Neuron (in vitro differentiated cells): Measurements from ENCODE around the gene EPC2.

Source experiments
- H2AFZ ChIP-seq: one replicate; pipeline ENCODE4 v1.6.1; 2013; ENCODE audit warnings: low read depth, mild to moderate bottlenecking, inconsistent platforms, low read length, moderate library complexity
- H3K27me3 ChIP-seq: one replicate; pipeline ENCODE4 v1.6.1; 2013; ENCODE audit warnings: low read length; ENCODE audit not compliant: insufficient read depth
- H3K36me3 ChIP-seq: one replicate; pipeline ENCODE4 v1.6.1; 2013; ENCODE audit warnings: low read length; ENCODE audit not compliant: insufficient read depth
- H3K4me1 ChIP-seq: one replicate; pipeline ENCODE4 v1.6.1; 2013; ENCODE audit warnings: low read length; ENCODE audit not compliant: insufficient read depth
- H3K4me3 ChIP-seq: 2 replicates; pipeline ENCODE4 v1.5.1; 2013; ENCODE audit warnings: mild to moderate bottlenecking, low read length, moderate library complexity
- H3K9me3 ChIP-seq: one replicate; pipeline ENCODE4 v1.6.1; 2013; ENCODE audit warnings: low read length

EPC2 gene

GRCh38 chr2:148730085-148730484 is 85.5 kb downstream of the EPC2 start:
- Histone ChIP-seq H3K9me3 (peaks cover 9% of the 10 kb centered on the region), H3K36me3 (peaks cover 4% of the 10 kb centered on the region), H3K4me1 (no peaks in the 10 kb centered on the region), H3K4me3 (no peak overlapping the region), H3K27me3 (no peaks in the 10 kb centered on the region), H2AFZ (no peak overlapping the region)

- Histone ChIP-seq H3K36me3 (peaks cover 2% of the 10 kb centered on the region), H3K4me1 (no peaks in the 10 kb centered on the region), H3K4me3 (no peak overlapping the region), H3K9me3 (peaks cover 2% of the 10 kb centered on the region), H3K27me3 (no peaks in the 10 kb centered on the region), H2AFZ (no peak overlapping the region)
Measured at GRCh38 chr2:148737742-148738141, 93.2 kb downstream of the EPC2 start.

GRCh38 chr2:148739454-148740105 is 95.0 kb downstream of the EPC2 start:
- Histone ChIP-seq H3K4me3 (no peak overlapping the region), H3K4me1 (no peaks in the 10 kb centered on the region), H3K9me3 (no peaks in the 10 kb centered on the region), H2AFZ (no peak overlapping the region), H3K36me3 (peaks cover 4% of the 10 kb centered on the region), H3K27me3 (no peaks in the 10 kb centered on the region)

GRCh38 chr2:148742373-148742772 is 97.8 kb downstream of the EPC2 start:
- H3K4me1 ChIP-seq, result no peaks in the 10 kb centered on the region
- no peaks in the 10 kb centered on the region for H3K9me3 ChIP-seq
- H2AFZ ChIP-seq, result no peak overlapping the region
- H3K27me3 ChIP-seq, result no peaks in the 10 kb centered on the region
- H3K36me3 ChIP-seq, result peaks cover 8% of the 10 kb centered on the region
- H3K4me3 ChIP-seq, result no peak overlapping the region

GRCh38 chr2:148745151-148745851 is 100.8 kb downstream of the EPC2 start:
- Histone ChIP-seq H3K36me3 (peaks cover 6% of the 10 kb centered on the region), H3K4me1 (no peaks in the 10 kb centered on the region), H3K4me3 (no peak overlapping the region), H2AFZ (no peak overlapping the region), H3K9me3 (no peaks in the 10 kb centered on the region), H3K27me3 (no peaks in the 10 kb centered on the region)

- H3K4me1 ChIP-seq, result no peaks in the 10 kb centered on the region
- no peaks in the 10 kb centered on the region for H3K27me3 ChIP-seq
- no peak overlapping the region for H3K4me3 ChIP-seq
Measured at GRCh38 chr2:148746973-148747372, 102.4 kb downstream of the EPC2 start.

GRCh38 chr2:148751907-148752306 is 107.4 kb downstream of the EPC2 start:
- Histone ChIP-seq H3K9me3 (no peaks in the 10 kb centered on the region), H3K27me3 (no peaks in the 10 kb centered on the region), H3K4me3 (no peak overlapping the region), H3K4me1 (no peaks in the 10 kb centered on the region), H3K36me3 (peaks cover 37% of the 10 kb centered on the region), H2AFZ (no peak overlapping the region)

More at GRCh38 chr2:148746973-148747372, 102.4 kb downstream of the EPC2 start:
- Histone ChIP-seq H2AFZ (no peak overlapping the region), H3K36me3 (peaks cover 9% of the 10 kb centered on the region), H3K9me3 (no peaks in the 10 kb centered on the region)

GRCh38 chr2:148752977-148753376 is 108.4 kb downstream of the EPC2 start:
- no peaks in the 10 kb centered on the region for H3K9me3 ChIP-seq

GRCh38 chr2:148754864-148755263 is 110.3 kb downstream of the EPC2 start:
- H3K27me3 ChIP-seq, result no peaks in the 10 kb centered on the region
- H2AFZ ChIP-seq, result no peak overlapping the region
- no peak overlapping the region for H3K4me3 ChIP-seq
- H3K4me1 ChIP-seq, result no peaks in the 10 kb centered on the region
- no peaks in the 10 kb centered on the region for H3K9me3 ChIP-seq
- peaks cover 35% of the 10 kb centered on the region for H3K36me3 ChIP-seq

More at GRCh38 chr2:148752977-148753376, 108.4 kb downstream of the EPC2 start:
- H2AFZ ChIP-seq, result no peak overlapping the region
- no peaks in the 10 kb centered on the region for H3K4me1 ChIP-seq
- no peak overlapping the region for H3K4me3 ChIP-seq
- peaks cover 35% of the 10 kb centered on the region for H3K36me3 ChIP-seq
- H3K27me3 ChIP-seq, result no peaks in the 10 kb centered on the region

- Histone ChIP-seq H2AFZ (no peak overlapping the region), H3K4me3 (no peak overlapping the region), H3K4me1 (no peaks in the 10 kb centered on the region), H3K9me3 (no peaks in the 10 kb centered on the region), H3K27me3 (no peaks in the 10 kb centered on the region), H3K36me3 (peaks cover 41% of the 10 kb centered on the region)
Measured at GRCh38 chr2:148756292-148756975, 111.9 kb downstream of the EPC2 start.

- Histone ChIP-seq H3K27me3 (no peaks in the 10 kb centered on the region), H3K4me3 (no peak overlapping the region), H3K36me3 (peaks cover 52% of the 10 kb centered on the region), H3K4me1 (no peaks in the 10 kb centered on the region), H2AFZ (no peak overlapping the region), H3K9me3 (no peaks in the 10 kb centered on the region)
Measured at GRCh38 chr2:148764815-148765214, 120.3 kb downstream of the EPC2 start.

- Histone ChIP-seq H2AFZ (no peak overlapping the region), H3K9me3 (no peaks in the 10 kb centered on the region), H3K4me1 (no peaks in the 10 kb centered on the region), H3K4me3 (no peak overlapping the region), H3K36me3 (peaks cover 61% of the 10 kb centered on the region), H3K27me3 (no peaks in the 10 kb centered on the region)
Measured at GRCh38 chr2:148770047-148770446, 125.5 kb downstream of the EPC2 start.

GRCh38 chr2:148781544-148781943 is 137.0 kb downstream of the EPC2 start:
- no peak overlapping the region for H3K4me3 ChIP-seq
- H3K27me3 ChIP-seq, result no peaks in the 10 kb centered on the region
- peaks cover 52% of the 10 kb centered on the region for H3K36me3 ChIP-seq
- no peaks in the 10 kb centered on the region for H3K9me3 ChIP-seq
- H3K4me1 ChIP-seq, result no peaks in the 10 kb centered on the region
- H2AFZ ChIP-seq, result no peak overlapping the region
